OCI-LY1 (cell line): ENCODE measurements around the gene OVOL3.

ENCODE experiments used
- H2AFZ ChIP-seq: fragments of 200-600 bp; sonication (generic), shearing (Covaris generic); 2 replicates; pipeline ENCODE4 v1.6.0; 2014; ENCODE audit warnings: antibody characterized with exemption, mild to moderate bottlenecking, low read length
- H3F3A ChIP-seq: fragments of 200-600 bp; sonication (generic), shearing (Covaris generic); 2 replicates; pipeline ENCODE4 v1.6.0; 2014; ENCODE audit warnings: mild to moderate bottlenecking, antibody characterized with exemption, low read length, moderate library complexity; ENCODE audit not compliant: insufficient read depth
- H3K27ac ChIP-seq: fragments of 200-600 bp; sonication (generic); 2 replicates; pipeline ENCODE4 v1.5.1; 2014; ENCODE audit warnings: low read length, mixed run types, mild to moderate bottlenecking, low read depth; ENCODE audit not compliant: poor library complexity, severe bottlenecking
- H3K27me3 ChIP-seq: fragments of 200-600 bp; sonication (generic); 2 replicates; pipeline ENCODE4 v1.6.0; 2014; ENCODE audit warnings: antibody characterized with exemption, mild to moderate bottlenecking, low read length, moderate library complexity; ENCODE audit not compliant: insufficient read depth
- H3K36me3 ChIP-seq: fragments of 200-600 bp; sonication (generic); 2 replicates; pipeline ENCODE4 v1.6.1; 2014; ENCODE audit warnings: mild to moderate bottlenecking, antibody characterized with exemption, low read length, moderate library complexity, mixed read lengths; ENCODE audit not compliant: insufficient read depth
- H3K4me1 ChIP-seq: fragments of 200-600 bp; sonication (generic); 2 replicates; pipeline ENCODE4 v1.5.1; 2014; ENCODE audit warnings: mild to moderate bottlenecking, low read length, moderate library complexity; ENCODE audit not compliant: insufficient read depth, severe bottlenecking
- H3K4me2 ChIP-seq: fragments of 200-600 bp; sonication (generic), shearing (Covaris generic); 2 replicates; pipeline ENCODE4 v1.6.1; 2014; ENCODE audit warnings: low read length
- H3K4me3 ChIP-seq: fragments of 200-600 bp; sonication (generic); 2 replicates; pipeline ENCODE4 v1.5.1; 2014; ENCODE audit warnings: low read length, low read depth, mild to moderate bottlenecking, mixed read lengths; ENCODE audit not compliant: poor library complexity, severe bottlenecking
- H3K79me2 ChIP-seq: fragments of 200-600 bp; shearing (Covaris generic); 2 replicates; pipeline ENCODE4 v1.6.1; 2016; ENCODE audit warnings: mixed run types, low read length, mixed read lengths; ENCODE audit not compliant: insufficient read depth
- H3K9ac ChIP-seq: fragments of 200-600 bp; sonication (generic), shearing (Covaris generic); 2 replicates; pipeline ENCODE4 v1.6.1; 2014; ENCODE audit warnings: mild to moderate bottlenecking, low read length, mixed read lengths
- H3K9me2 ChIP-seq: fragments of 200-600 bp; sonication (generic), shearing (Covaris generic); 2 replicates; pipeline ENCODE4 v1.6.1; 2014; ENCODE audit warnings: low read depth, mild to moderate bottlenecking, low read length, mixed read lengths
- H3K9me3 ChIP-seq: fragments of 200-600 bp; shearing (Covaris generic); 2 replicates; pipeline ENCODE4 v1.6.1; 2014; ENCODE audit warnings: low read length, mixed read lengths
- H4K20me1 ChIP-seq: fragments of 200-600 bp; sonication (generic), shearing (Covaris generic); 2 replicates; pipeline ENCODE4 v1.6.0; 2016; ENCODE audit warnings: mild to moderate bottlenecking, low read length; ENCODE audit not compliant: insufficient read depth
- CTCF ChIP-seq: fragments of 200-600 bp; sonication (generic), shearing (Covaris generic); IDR thresholded peaks from 2 replicates; pipeline ENCODE4 v1.5.1; 2017; ENCODE audit warnings: mild to moderate bottlenecking, antibody characterized with exemption, low read length, moderate library complexity, mixed read lengths
- EZH2 ChIP-seq: fragments of 200-600 bp; sonication (generic), shearing (Covaris generic); IDR thresholded peaks from 2 replicates; pipeline ENCODE4 v1.8.0; 2017; ENCODE audit warnings: borderline replicate concordance, mixed run types, mild to moderate bottlenecking, antibody characterized with exemption, low read length, moderate library complexity, mixed read lengths

OVOL3 gene

GRCh38 chr19:36111200-36111539 is 227 bp downstream of the OVOL3 start:
- H3K4me3 ChIP-seq = no peak overlapping the region
- H3K79me2 ChIP-seq = no peaks in the 10 kb centered on the region
- no peaks in the 10 kb centered on the region for H4K20me1 ChIP-seq
- H3K4me1 ChIP-seq = peaks cover 16% of the 10 kb centered on the region
- 0 out of 2 replicates have a peak, but pooled peaks cover 2% of the 10 kb centered on the region for H3F3A ChIP-seq
- H3K36me3 ChIP-seq = peaks cover 32% of the 10 kb centered on the region; the same call in 1 of the 2 replicates
- H3K9me2 ChIP-seq = no peaks in the 10 kb centered on the region
- no peak overlapping the region for H2AFZ ChIP-seq
- no peaks in the 10 kb centered on the region for H3K9me3 ChIP-seq
- TF ChIP-seq CTCF (no peak), EZH2 (no peak)
- H3K4me2 ChIP-seq = no peak overlapping the region
- H3K9ac ChIP-seq = no peak overlapping the region
- H3K27ac ChIP-seq = no peak overlapping the region
- H3K27me3 ChIP-seq = no peaks in the 10 kb centered on the region

- Histone ChIP-seq H3K9me2 (no peaks in the 10 kb centered on the region), H3K4me3 (no peak overlapping the region), H3F3A (no peaks in the 10 kb centered on the region), H3K4me1 (peaks cover 24% of the 10 kb centered on the region), H3K36me3 (peaks cover 25% of the 10 kb centered on the region; the same call in 1 of the 2 replicates), H3K4me2 (no peak overlapping the region), H3K9me3 (no peaks in the 10 kb centered on the region), H2AFZ (no peak overlapping the region), H4K20me1 (no peaks in the 10 kb centered on the region), H3K79me2 (no peaks in the 10 kb centered on the region), H3K9ac (no peak overlapping the region), H3K27me3 (no peaks in the 10 kb centered on the region), H3K27ac (no peak overlapping the region)
- no peak for TF ChIP-seq EZH2
- no peak for TF ChIP-seq CTCF
Measured at GRCh38 chr19:36112678-36113077, 1.7 kb downstream of the OVOL3 start.

- Histone ChIP-seq H2AFZ (no peak overlapping the region), H3K9ac (peak overlapping the region; percentile 97)
Measured at GRCh38 chr19:36113425-36113824, 2.5 kb downstream of the OVOL3 start.

More at GRCh38 chr19:36113425-36113824, 2.5 kb downstream of the OVOL3 start:
- TF ChIP-seq EZH2 (no peak), CTCF (no peak)
- Histone ChIP-seq H3K4me2 (peak overlapping the region; percentile 79), H3K9me2 (no peaks in the 10 kb centered on the region), H3K79me2 (no peaks in the 10 kb centered on the region), H4K20me1 (no peaks in the 10 kb centered on the region), H3K27ac (no peak overlapping the region), H3K27me3 (no peaks in the 10 kb centered on the region), H3K9me3 (no peaks in the 10 kb centered on the region), H3K4me1 (peaks cover 24% of the 10 kb centered on the region), H3K4me3 (peak overlapping the region; percentile 96), H3F3A (no peaks in the 10 kb centered on the region), H3K36me3 (peaks cover 29% of the 10 kb centered on the region)
